ENCODE results near the gene DKC1.
"Not testable (repeated sequence)": the region's sequence is repeated elsewhere in the genome, so short reads cannot be mapped to it uniquely, and the experiment has no call there.

Gene DKC1

GRCh38 chrX:154824638-154825037 lies 62.0 kb downstream of the DKC1 start:
- DNase-seq: peak; percentile 10

DNA sequence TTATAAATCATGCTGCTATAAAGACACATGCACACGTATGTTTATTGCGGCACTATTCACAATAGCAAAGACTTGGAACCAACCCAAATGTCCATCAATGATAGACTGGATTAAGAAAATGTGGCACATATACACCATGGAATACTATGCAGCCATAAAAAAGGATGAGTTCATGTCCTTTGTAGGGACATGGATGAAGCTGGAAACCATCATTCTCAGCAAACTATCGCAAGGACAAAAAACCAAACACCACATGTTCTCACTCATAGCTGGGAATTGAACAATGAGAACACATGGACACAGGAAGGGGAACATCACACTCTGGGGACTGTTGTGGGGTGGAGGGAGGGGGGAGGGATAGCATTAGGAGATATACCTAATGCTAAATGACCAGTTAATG lies 62.9 kb downstream of the DKC1 start:
- DNase-seq: not testable (repeated sequence)
